ENCODE data around the gene SART3.

The SART3 gene

GRCh38 chr12:108560752-108561719 is at the start of gene SART3:
Gene SART3 (minus strand): TSS chr12:108561173. CDS start chr12:108561154, 19 bp downstream.
- peak; percentile 91 for DNase-seq (ENCODE audit: low spot score)

GRCh38 chr12:108610336-108610815 is 49.4 kb upstream of the SART3 start:
- no peak for DNase-seq (ENCODE audit: low spot score)

- DNase-seq (ENCODE audit: low spot score): no peak
These were observed 48.8 kb upstream of the SART3 start for GRCh38 chr12:108609537-108610335.

- no peak for DNase-seq (ENCODE audit: low spot score)
These were observed 47.6 kb upstream of the SART3 start for GRCh38 chr12:108608616-108609015.

- no peak for DNase-seq (ENCODE audit: low spot score)
These were observed 47.1 kb upstream of the SART3 start for GRCh38 chr12:108607981-108608600.

GRCh38 chr12:108606492-108606891 is 45.5 kb upstream of the SART3 start:
- no peak for DNase-seq (ENCODE audit: low spot score)

- no peak for DNase-seq (ENCODE audit: low spot score)
These were observed 44.9 kb upstream of the SART3 start for GRCh38 chr12:108605690-108606406.

GRCh38 chr12:108605000-108605689 is 44.2 kb upstream of the SART3 start:
- no peak for DNase-seq (ENCODE audit: low spot score)

GRCh38 chr12:108604208-108604941 is 43.4 kb upstream of the SART3 start:
- no peak for DNase-seq (ENCODE audit: low spot score)

- no peak for DNase-seq (ENCODE audit: low spot score)
These were observed 42.8 kb upstream of the SART3 start for GRCh38 chr12:108603743-108604142.

GRCh38 chr12:108602976-108603704 is 42.2 kb upstream of the SART3 start:
- DNase-seq (ENCODE audit: low spot score): no peak

- DNase-seq (ENCODE audit: low spot score): no peak
These were observed 41.3 kb upstream of the SART3 start for GRCh38 chr12:108602209-108602705.

- no peak for DNase-seq (ENCODE audit: low spot score)
These were observed 39.7 kb upstream of the SART3 start for GRCh38 chr12:108600702-108601007.

- DNase-seq (ENCODE audit: low spot score): no peak
These were observed 39.2 kb upstream of the SART3 start for GRCh38 chr12:108599948-108600701.

- DNase-seq (ENCODE audit: low spot score): no peak
These were observed 38.6 kb upstream of the SART3 start for GRCh38 chr12:108599541-108599940.

- DNase-seq (ENCODE audit: low spot score): no peak
These were observed 37.7 kb upstream of the SART3 start for GRCh38 chr12:108598553-108599250.

GRCh38 chr12:108597559-108598471 is 36.8 kb upstream of the SART3 start, which contains the start of gene TMEM119:
Gene TMEM119 (minus strand): TSS chr12:108598084. CDS start chr12:108592383, 5,701 bp downstream.
- DNase-seq (ENCODE audit: low spot score): no peak
